ENCODE data around the gene WDR17. TPM values are rescaled to one million over a fixed set of nuclear protein-coding genes. Genes with fewer than 3 reads are reported as not detected.

Gene WDR17
- total RNA-seq, 2 donors from 2014 or later: 3.5 to 7.3 TPM

- TF ChIP-seq, protein P1, sequence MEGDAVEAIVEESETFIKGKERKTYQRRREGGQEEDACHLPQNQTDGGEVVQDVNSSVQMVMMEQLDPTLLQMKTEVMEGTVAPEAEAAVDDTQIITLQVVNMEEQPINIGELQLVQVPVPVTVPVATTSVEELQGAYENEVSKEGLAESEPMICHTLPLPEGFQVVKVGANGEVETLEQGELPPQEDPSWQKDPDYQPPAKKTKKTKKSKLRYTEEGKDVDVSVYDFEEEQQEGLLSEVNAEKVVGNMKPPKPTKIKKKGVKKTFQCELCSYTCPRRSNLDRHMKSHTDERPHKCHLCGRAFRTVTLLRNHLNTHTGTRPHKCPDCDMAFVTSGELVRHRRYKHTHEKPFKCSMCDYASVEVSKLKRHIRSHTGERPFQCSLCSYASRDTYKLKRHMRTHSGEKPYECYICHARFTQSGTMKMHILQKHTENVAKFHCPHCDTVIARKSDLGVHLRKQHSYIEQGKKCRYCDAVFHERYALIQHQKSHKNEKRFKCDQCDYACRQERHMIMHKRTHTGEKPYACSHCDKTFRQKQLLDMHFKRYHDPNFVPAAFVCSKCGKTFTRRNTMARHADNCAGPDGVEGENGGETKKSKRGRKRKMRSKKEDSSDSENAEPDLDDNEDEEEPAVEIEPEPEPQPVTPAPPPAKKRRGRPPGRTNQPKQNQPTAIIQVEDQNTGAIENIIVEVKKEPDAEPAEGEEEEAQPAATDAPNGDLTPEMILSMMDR (conservative IDR thresholded peaks at IDR 0.05): no peak
- Histone ChIP-seq H3K4me1 (ENCODE audit: control insufficient read depth, insufficient read depth, low read length) (no peaks in the 10 kb centered on the region), H3K9me3 (ENCODE audit: control insufficient read depth, low read length) (no peaks in the 10 kb centered on the region), H3K36me3 (ENCODE audit: control insufficient read depth, insufficient read depth, low read length) (no peaks in the 10 kb centered on the region), H3K9ac (ENCODE audit: extremely low read depth, low read length, poor library complexity, severe bottlenecking) (no peak overlapping the region), H3K27me3 (ENCODE audit: control insufficient read depth, insufficient read depth, low read length, poor library complexity, severe bottlenecking) (no peaks in the 10 kb centered on the region), H3K27ac (ENCODE audit: low read depth, low read length) (no peak overlapping the region), H3K4me3 (ENCODE audit: low read length) (no peak overlapping the region)
- Mint-ChIP-seq H3K9me3 (peaks cover under 1% of the 10 kb centered on the region), H3K27me3 (ENCODE audit: insufficient read depth) (no peaks in the 10 kb centered on the region), H3K4me3 (no peak overlapping the region), H3K27ac (no peak overlapping the region), H3K4me1 (no peaks in the 10 kb centered on the region), H3K36me3 (ENCODE audit: low read depth) (no peaks in the 10 kb centered on the region)
- DNase-seq: no peak
- 84 to 96% methylated on average over 4 of the region's 4 CpGs for WGBS, 2 experiments (ENCODE audit: insufficient coverage in 1 of 2, insufficient read length in 1 of 2)
These were observed 21.1 kb upstream of the WDR17 start for GRCh38 chr4:176044589-176044951.

- Histone ChIP-seq H3K9me3 (ENCODE audit: control insufficient read depth, low read length) (no peaks in the 10 kb centered on the region), H3K9ac (ENCODE audit: extremely low read depth, low read length, poor library complexity, severe bottlenecking) (no peak overlapping the region), H3K27ac (ENCODE audit: low read depth, low read length) (no peak overlapping the region), H3K27me3 (ENCODE audit: control insufficient read depth, insufficient read depth, low read length, poor library complexity, severe bottlenecking) (no peaks in the 10 kb centered on the region), H3K36me3 (ENCODE audit: control insufficient read depth, insufficient read depth, low read length) (no peaks in the 10 kb centered on the region), H3K4me1 (ENCODE audit: control insufficient read depth, insufficient read depth, low read length) (no peaks in the 10 kb centered on the region), H3K4me3 (ENCODE audit: low read length) (no peak overlapping the region)
- no peak for DNase-seq
- H3K4me3 Mint-ChIP-seq: no peak overlapping the region
- WGBS, 2 experiments (ENCODE audit: insufficient coverage in 1 of 2, insufficient read length in 1 of 2): 89 to 93% methylated on average over 1 to 4 of the region's 4 CpGs
- no peak overlapping the region for H3K27ac Mint-ChIP-seq
- no peaks in the 10 kb centered on the region for H3K27me3 Mint-ChIP-seq (ENCODE audit: insufficient read depth)
- H3K9me3 Mint-ChIP-seq: no peaks in the 10 kb centered on the region
- H3K36me3 Mint-ChIP-seq (ENCODE audit: low read depth): no peaks in the 10 kb centered on the region
- TF ChIP-seq, protein P1 (conservative IDR thresholded peaks at IDR 0.05): no peak
- H3K4me1 Mint-ChIP-seq: no peaks in the 10 kb centered on the region
These were observed 17.0 kb upstream of the WDR17 start for GRCh38 chr4:176048631-176049030.

GRCh38 chr4:176052744-176053143 is 12.9 kb upstream of the WDR17 start:
- Mint-ChIP-seq H3K4me3 (no peak overlapping the region), H3K27ac (no peak overlapping the region), H3K36me3 (ENCODE audit: low read depth) (no peaks in the 10 kb centered on the region), H3K27me3 (ENCODE audit: insufficient read depth) (no peaks in the 10 kb centered on the region), H3K4me1 (no peaks in the 10 kb centered on the region), H3K9me3 (no peaks in the 10 kb centered on the region)
- Histone ChIP-seq H3K9me3 (ENCODE audit: control insufficient read depth, low read length) (no peaks in the 10 kb centered on the region), H3K4me1 (ENCODE audit: control insufficient read depth, insufficient read depth, low read length) (no peaks in the 10 kb centered on the region), H3K27me3 (ENCODE audit: control insufficient read depth, insufficient read depth, low read length, poor library complexity, severe bottlenecking) (no peaks in the 10 kb centered on the region), H3K27ac (ENCODE audit: low read depth, low read length) (no peak overlapping the region), H3K9ac (ENCODE audit: extremely low read depth, low read length, poor library complexity, severe bottlenecking) (no peak overlapping the region), H3K36me3 (ENCODE audit: control insufficient read depth, insufficient read depth, low read length) (no peaks in the 10 kb centered on the region), H3K4me3 (ENCODE audit: low read length) (no peak overlapping the region)
- no peak for DNase-seq
- TF ChIP-seq, protein P1 (conservative IDR thresholded peaks at IDR 0.05): no peak
- 83 to 100% methylated on average over 5 to 6 of the region's 6 CpGs for WGBS, 2 experiments (ENCODE audit: insufficient coverage in 1 of 2, insufficient read length in 1 of 2)

Data from endodermal cell (in vitro differentiated cells).